Smooth muscle cell (in vitro differentiated cells): Measurements from ENCODE around the gene CFAP74. TPM values are rescaled to one million over a fixed set of nuclear protein-coding genes. Genes with fewer than 3 reads are reported as not detected.
"Not testable (repeated sequence)": the region's sequence is repeated elsewhere in the genome, so short reads cannot be mapped to it uniquely, and the experiment has no call there.

Experiments used
- DNase-seq: peaks from one replicate; lab custom pipeline; 2025; ENCODE audit not compliant: unreplicated experiment; lab: John Stamatoyannopoulos, UW
- H2AFZ ChIP-seq: fragments of 200-600 bp; sonication (generic); 2 replicates; pipeline ENCODE4 v1.6.0; 2016; ENCODE audit warnings: antibody characterized with exemption, low read depth, mild to moderate bottlenecking
- H3F3A ChIP-seq: fragments of 200-600 bp; sonication (generic); 2 replicates; pipeline ENCODE4 v1.6.0; 2017; ENCODE audit warnings: antibody characterized with exemption, low read depth
- H3K27ac ChIP-seq: fragments of 200-600 bp; sonication (generic); 2 replicates; pipeline ENCODE4 v1.5.1; 2016; ENCODE audit warnings: low read depth, mild to moderate bottlenecking
- H3K27me3 ChIP-seq: fragments of 200-600 bp; sonication (generic); 2 replicates; pipeline ENCODE4 v1.6.1; 2016; ENCODE audit warnings: low read depth, mild to moderate bottlenecking
- H3K36me3 ChIP-seq: fragments of 200-600 bp; sonication (generic); 2 replicates; pipeline ENCODE4 v1.5.1; 2016; ENCODE audit warnings: low read depth
- H3K4me1 ChIP-seq: fragments of 200-600 bp; sonication (generic); 2 replicates; pipeline ENCODE4 v1.5.1; 2016; ENCODE audit warnings: low read depth
- H3K4me2 ChIP-seq: fragments of 200-600 bp; sonication (generic); 2 replicates; pipeline ENCODE4 v1.6.0; 2016; ENCODE audit warnings: mild to moderate bottlenecking
- H3K4me3 ChIP-seq: fragments of 200-600 bp; sonication (generic); 2 replicates; pipeline ENCODE4 v1.5.1; 2016; ENCODE audit warnings: mild to moderate bottlenecking
- H3K79me2 ChIP-seq: fragments of 200-600 bp; sonication (generic); 2 replicates; pipeline ENCODE4 v1.6.0; 2016; ENCODE audit warnings: low read depth, mild to moderate bottlenecking
- H3K9ac ChIP-seq: fragments of 200-600 bp; sonication (generic); 2 replicates; pipeline ENCODE4 v1.6.0; 2016; ENCODE audit warnings: low read depth
- H3K9me3 ChIP-seq: fragments of 200-600 bp; sonication (generic); replicated peaks from 2 replicates; pipeline ENCODE4 v1.5.1; 2016; ENCODE audit warnings: low read depth
- H4K20me1 ChIP-seq: fragments of 200-600 bp; sonication (generic); 2 replicates; pipeline ENCODE4 v1.6.0; 2016; ENCODE audit warnings: low read depth
- WGBS: methylation state at CpG from one replicate; pipeline ENCODE4 v1.1.7; 2016; ENCODE audit warnings: low lambda C conversion rate; 5-methylcytosine and 5-hydroxymethylcytosine counted together
- polyA plus RNA-seq: library from polyadenylated mRNA; unstranded; fragments of >200 nt; fragmentation: Nextera tagmentation; extraction: Ambion mirVana; gene quantifications from 2 replicates; pipeline ENCODE4 v1.2.1, GENCODE V29; 2016
- total RNA-seq: library from RNA; depleted of rRNA; stranded (reverse); fragments of >200 nt; gene quantifications from 2 replicates; pipeline ENCODE4 v1.2.3, GENCODE V29; 2014
- TF ChIP-seq, protein P1 (sequence below): fragments of 200-600 bp; sonication (generic); IDR thresholded peaks from 2 replicates; pipeline ENCODE4 v1.5.1; 2017; ENCODE audit warnings: borderline replicate concordance, mild to moderate bottlenecking, antibody characterized with exemption; ENCODE audit not compliant: insufficient read depth, poor library complexity, severe bottlenecking

CFAP74 gene
- total and polyA plus RNA-seq, 2 experiments from 2014 or later = not detected

DNA sequence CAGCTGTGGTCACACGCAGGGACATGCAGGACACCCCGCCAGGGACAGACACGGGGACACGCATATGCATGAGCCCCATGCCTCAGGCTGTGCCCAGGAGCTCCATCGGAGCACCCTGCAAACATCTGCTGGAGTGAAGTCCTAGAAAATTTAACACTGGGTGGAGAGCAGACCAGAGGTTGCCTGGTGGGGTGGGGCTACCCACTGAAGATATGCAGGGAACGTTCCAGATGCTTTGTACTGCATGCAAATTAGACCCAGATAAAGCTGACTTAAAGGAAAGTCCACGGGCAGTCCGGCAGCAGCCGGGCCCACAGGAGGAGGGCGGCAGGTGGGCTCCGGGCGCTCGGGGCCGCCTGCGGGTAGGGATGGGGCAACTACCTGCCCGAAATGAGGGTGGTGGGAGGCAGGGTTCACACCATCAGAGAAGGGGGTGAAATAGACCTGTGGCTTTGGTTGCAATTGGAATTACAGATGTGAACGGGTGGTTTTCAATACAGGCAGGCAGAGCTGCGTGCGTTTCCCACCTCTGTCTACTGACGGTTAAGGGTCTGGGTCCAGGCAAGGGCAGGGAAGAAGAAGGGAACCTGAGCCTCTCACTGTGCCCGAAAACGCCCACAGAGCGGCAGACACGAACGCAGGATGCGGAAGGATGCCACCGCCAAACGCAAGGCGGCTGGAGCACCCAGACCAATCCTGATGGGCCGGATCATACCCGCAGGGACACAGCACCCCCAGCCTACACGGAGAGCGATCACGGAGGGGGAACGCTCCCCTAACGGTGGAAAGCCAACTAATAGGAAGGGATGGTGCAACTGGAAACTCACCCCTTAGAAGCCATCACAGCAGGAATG lies 21.0 kb downstream of the CFAP74 start:
- Histone ChIP-seq H3K9ac (no peak overlapping the region), H3K4me3 (no peak overlapping the region), H3K9me3 (no peaks in the 10 kb centered on the region), H3K4me2 (no peak overlapping the region), H3K27me3 (no peaks in the 10 kb centered on the region), H3K4me1 (no peaks in the 10 kb centered on the region), H2AFZ (no peak overlapping the region), H3K79me2 (no peaks in the 10 kb centered on the region), H3K36me3 (no peaks in the 10 kb centered on the region), H4K20me1 (no peaks in the 10 kb centered on the region), H3F3A (no peaks in the 10 kb centered on the region), H3K27ac (no peak overlapping the region)
- WGBS = 95% methylated on average over 36 of the region's 36 CpGs
- TF ChIP-seq, protein P1, sequence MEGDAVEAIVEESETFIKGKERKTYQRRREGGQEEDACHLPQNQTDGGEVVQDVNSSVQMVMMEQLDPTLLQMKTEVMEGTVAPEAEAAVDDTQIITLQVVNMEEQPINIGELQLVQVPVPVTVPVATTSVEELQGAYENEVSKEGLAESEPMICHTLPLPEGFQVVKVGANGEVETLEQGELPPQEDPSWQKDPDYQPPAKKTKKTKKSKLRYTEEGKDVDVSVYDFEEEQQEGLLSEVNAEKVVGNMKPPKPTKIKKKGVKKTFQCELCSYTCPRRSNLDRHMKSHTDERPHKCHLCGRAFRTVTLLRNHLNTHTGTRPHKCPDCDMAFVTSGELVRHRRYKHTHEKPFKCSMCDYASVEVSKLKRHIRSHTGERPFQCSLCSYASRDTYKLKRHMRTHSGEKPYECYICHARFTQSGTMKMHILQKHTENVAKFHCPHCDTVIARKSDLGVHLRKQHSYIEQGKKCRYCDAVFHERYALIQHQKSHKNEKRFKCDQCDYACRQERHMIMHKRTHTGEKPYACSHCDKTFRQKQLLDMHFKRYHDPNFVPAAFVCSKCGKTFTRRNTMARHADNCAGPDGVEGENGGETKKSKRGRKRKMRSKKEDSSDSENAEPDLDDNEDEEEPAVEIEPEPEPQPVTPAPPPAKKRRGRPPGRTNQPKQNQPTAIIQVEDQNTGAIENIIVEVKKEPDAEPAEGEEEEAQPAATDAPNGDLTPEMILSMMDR = no peak
- no peak for DNase-seq

DNA sequence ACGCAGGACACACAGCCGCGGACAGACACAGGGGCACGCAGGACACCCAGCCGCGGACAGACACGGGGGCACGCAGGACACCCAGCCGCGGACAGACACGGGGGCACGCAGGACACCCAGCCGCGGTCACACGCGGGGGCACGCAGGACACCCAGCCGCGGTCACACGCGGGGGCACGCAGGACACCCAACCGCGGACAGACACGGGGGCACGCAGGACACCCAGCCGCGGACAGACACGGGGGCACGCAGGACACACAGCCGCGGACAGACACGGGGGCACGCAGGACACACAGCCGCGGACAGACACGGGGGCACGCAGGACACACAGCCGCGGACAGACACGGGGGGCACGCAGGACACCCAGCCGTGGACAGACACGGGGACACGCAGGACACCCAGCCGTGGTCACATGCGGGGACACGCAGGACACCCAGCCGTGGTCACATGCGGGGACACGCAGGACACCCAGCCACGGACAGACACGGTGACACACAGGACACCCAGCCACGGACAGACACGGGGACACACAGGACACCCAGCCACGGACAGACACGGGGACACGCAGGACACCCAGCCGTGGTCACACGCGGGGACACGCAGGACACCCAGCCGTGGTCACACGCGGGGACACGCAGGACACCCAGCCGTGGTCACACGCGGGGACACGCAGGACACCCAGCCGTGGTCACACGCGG lies 21.8 kb downstream of the CFAP74 start:
- WGBS = 96% methylated on average over 48 of the region's 73 CpGs
- H3K4me3 ChIP-seq, H2AFZ ChIP-seq, H3K9ac ChIP-seq, H3K4me2 ChIP-seq, H4K20me1 ChIP-seq, H3K79me2 ChIP-seq, DNase-seq, H3F3A ChIP-seq, H3K27me3 ChIP-seq, H3K9me3 ChIP-seq, H3K27ac ChIP-seq, H3K4me1 ChIP-seq, H3K36me3 ChIP-seq: not testable (repeated sequence)

GRCh38 chr1:1981142-1981500 lies 22.5 kb downstream of the CFAP74 start:
- Histone ChIP-seq H3K4me2 (no peak overlapping the region), H3K9ac (no peak overlapping the region), H3K36me3 (no peaks in the 10 kb centered on the region), H2AFZ (no peak overlapping the region), H3K27me3 (no peaks in the 10 kb centered on the region), H3K9me3 (no peaks in the 10 kb centered on the region), H3K4me3 (no peak overlapping the region), H3F3A (no peaks in the 10 kb centered on the region), H3K4me1 (no peaks in the 10 kb centered on the region), H3K27ac (no peak overlapping the region), H4K20me1 (no peaks in the 10 kb centered on the region), H3K79me2 (no peaks in the 10 kb centered on the region)
- no peak for DNase-seq
- 95% methylated on average over 26 of the region's 26 CpGs for WGBS
- TF ChIP-seq, protein P1 = no peak

GRCh38 chr1:1980467-1981141 lies 23.0 kb downstream of the CFAP74 start:
- no peak overlapping the region for H3K27ac ChIP-seq
- TF ChIP-seq, protein P1 = no peak
- no peak overlapping the region for H3K9ac ChIP-seq
- H3K9me3 ChIP-seq = no peaks in the 10 kb centered on the region
- no peaks in the 10 kb centered on the region for H3K27me3 ChIP-seq
- no peak overlapping the region for H3K4me3 ChIP-seq
- DNase-seq = no peak
- H3F3A ChIP-seq = no peaks in the 10 kb centered on the region
- no peak overlapping the region for H3K4me2 ChIP-seq
- no peak overlapping the region for H2AFZ ChIP-seq
- H4K20me1 ChIP-seq = no peaks in the 10 kb centered on the region
- WGBS = 97% methylated on average over 38 of the region's 42 CpGs
- no peaks in the 10 kb centered on the region for H3K79me2 ChIP-seq
- no peaks in the 10 kb centered on the region for H3K36me3 ChIP-seq
- H3K4me1 ChIP-seq = no peaks in the 10 kb centered on the region
